ENCODE data around the gene GAMT.

GAMT gene
- total RNA-seq, result 4.7 to 5.7 reads per million in 2 donors

DNA sequence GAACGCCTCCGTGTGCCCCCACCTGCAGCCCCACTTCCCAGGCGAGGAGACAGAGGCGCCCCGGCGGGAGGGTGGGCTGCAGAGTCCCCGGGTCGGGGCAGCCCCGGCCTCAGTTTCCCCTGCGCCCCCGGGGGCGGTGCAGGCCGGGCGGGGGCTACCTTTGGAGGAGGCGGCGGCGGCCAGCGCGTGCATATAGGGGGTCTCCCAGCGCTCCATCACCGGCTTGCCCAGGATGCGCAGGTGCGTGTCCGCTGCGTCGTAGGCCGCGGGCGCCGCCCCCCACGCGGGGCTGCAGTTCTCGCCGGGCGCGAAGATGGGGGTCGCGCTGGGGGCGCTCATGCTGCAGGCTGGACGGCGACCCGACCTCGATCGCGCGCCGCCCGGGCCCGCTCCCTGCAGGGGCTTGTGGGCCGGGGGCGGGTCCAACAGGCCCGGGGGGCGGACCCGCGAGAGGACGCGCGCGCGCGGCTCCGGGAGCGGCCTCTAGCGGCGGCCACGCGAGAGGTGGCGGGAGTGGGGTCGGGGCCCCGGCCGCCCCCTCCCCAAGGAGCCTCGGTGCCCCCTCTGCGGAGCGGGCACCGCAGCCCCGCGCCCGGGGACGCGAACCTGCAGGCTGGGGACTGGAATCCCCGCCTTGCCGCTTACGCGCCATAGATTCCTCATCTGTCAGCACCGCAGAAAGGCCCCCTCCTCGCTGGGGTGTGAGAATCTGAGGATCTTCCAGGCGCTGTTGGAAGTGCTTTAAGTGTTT, at the start of gene GAMT:
TSS of gene GAMT (minus strand) at position 405 of the 751 bp plus-strand sequence. CDS start at position 339, 66 bp downstream.
- DNase-seq, result peak; percentile 24 to 73 (median 33)

DNA sequence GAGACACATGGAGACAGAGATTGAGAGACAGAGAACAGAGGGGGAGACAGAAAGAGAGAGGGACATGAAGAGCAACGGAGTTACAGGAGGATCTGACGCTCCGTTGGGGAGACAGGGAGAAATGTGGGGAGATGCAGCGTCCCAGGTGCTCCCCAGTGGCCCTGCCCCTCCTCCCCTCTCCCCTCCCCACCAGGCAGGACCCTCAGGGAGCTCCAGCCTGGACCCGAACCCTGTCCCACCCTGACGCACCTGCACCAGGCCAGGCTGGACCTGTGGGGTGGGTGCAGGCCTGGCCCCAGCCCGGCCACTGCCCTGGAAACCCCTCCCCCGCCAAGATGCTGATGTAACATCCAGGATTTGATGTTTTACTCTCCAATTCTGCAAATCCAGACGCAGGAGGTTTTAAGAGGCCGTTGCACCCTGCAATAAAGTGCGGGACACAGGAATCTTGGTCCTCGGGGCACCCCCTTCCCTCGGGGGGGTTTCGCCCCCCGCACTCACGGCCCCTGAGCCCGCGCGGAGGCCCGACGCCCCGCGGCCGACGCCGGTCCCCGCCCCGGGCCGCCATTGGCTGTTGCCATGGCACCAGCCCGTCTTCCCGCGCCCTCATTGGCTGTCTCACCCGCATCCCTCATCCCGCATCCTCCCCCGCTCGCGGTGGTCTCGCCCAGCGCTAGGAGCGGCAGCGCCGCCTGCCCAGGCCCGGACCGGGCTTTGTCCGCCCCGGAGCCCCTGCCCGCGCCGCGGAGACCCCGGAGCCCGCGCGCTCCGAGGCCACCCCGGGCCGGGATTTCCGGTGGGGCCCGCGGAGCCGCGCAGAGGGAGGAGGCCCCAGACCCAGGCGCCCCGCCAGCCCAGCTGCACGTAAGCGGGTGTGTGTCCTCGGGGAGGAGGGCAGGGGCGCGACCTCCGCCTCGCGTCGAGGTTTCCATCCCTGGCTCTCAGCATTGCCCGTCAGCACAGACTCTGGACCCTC, 48.4 kb upstream of the GAMT start, which contains the start of gene APC2:
TSS of gene APC2 (plus strand) at position 655 of the 976 bp plus-strand sequence. CDS start 2,881 bp downstream, outside the sequence.
- peak in 1 of 5 experiments; percentile 28 for DNase-seq

DNA sequence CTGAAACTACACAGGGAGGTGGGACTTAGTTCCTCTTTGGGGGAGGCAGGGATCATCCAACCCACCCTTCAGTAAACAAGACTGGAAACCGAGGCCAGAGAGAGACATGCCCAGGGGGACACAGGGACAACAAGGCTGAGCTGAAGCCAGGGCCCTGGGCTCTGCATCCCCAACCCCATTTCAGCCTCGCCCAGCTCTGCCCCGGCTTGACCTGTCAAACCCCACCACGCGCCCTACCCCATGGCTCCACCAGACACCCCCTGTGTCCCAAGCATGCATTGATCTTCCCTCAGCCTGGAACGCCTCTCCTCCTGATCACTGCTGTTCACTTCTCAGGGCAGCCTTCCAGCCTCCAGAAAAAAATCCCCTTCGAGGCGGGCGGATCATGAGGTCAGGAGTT, 46.6 kb upstream of the GAMT start:
- no peak for DNase-seq

DNA sequence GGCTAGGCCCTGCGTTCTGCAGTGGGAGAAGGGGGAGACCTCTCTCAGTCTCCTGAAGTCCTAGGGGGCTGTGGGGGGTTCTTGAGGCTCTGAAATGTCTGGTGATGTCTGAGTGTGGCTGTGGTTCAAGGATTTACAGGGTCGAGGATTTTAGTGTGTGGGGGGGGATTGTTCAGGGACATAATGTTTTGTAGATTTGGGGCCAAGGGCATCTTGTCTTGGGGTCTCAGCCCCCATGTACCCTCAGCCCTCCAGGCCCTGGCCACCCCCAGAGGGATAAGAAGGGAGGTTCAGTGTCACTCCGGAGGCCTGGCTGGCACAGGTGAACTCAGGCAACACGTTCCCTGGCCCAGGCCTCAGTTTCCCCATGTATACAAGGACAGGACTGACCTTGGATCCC, 46.2 kb upstream of the GAMT start:
- DNase-seq, result no peak

DNA sequence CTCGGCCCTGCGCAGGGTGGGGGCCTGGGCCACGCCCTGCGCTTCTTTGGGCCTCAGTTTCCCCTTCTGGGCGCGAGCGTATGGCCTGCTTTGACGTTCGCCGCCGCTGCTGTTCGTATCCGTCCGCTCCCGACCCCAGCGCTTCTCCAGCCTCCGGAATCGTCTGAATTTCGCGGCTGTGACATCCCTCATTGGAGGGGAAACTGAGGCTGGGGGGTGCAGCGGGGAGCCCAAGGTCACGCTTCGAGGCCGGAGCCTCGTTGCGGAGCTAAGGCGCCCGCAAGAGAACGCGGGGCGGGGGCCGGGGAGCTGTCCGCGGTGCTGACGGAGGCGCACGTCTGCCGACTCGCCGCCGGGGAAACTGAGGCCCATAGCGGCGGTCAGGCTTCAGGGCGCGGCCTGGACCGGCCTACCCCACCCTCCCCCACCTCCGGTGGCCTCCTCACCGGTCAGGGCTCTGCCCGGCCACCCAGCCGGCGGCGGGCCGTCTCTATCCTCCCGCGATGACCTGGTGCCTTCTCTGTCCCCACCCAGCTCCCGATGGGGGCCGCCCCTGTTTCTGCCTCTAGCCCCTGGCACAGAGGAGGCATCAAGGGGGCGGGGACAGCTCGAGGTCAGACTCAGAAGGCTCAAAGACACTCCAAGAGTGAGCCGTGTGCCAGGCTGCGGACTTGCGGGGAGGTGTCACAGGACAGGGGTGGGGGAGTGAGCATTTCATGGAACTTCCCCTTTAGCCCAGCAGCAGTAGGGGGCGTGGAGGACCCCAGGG, 45.6 kb upstream of the GAMT start:
- DNase-seq, result no peak

DNA sequence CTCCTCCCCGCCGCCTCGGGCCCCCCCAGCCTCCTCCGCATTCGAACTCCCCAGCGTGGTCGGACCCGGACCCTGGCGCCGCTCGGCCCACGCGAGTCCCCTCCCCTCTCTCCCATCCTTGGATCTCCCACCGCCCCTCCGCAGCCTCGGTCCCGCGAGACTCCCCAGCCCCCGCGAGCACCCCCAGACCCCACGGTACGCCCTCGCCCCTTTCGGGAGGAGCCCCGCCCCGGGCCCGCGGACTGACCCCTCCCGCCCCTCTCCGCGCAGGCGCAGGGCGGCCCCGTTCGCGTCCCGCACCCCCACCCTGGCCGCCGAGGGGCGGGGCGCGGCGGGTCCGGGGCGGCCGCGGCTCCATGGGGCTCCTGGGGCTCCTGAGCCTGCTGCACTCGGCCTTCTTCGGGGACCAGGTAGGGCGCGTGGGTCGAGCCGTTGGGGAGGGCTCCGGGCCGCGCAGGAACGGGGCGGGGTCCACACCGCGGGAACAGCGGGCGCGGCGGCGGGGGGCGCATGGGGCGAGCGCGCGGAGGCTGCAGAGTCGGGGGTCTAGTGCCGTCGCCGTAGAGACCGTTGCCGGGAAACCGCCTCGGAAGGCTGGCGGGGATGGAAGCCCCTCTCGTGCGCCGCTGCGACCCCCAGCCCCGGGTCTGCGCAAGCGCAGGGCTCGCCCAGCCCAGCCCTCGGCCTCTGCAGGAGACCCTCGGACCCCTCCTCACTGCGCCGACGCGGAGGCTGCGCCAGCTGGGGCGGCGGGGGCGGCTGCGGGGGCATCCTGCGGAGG, 44.8 kb upstream of the GAMT start:
- no peak for DNase-seq

DNA sequence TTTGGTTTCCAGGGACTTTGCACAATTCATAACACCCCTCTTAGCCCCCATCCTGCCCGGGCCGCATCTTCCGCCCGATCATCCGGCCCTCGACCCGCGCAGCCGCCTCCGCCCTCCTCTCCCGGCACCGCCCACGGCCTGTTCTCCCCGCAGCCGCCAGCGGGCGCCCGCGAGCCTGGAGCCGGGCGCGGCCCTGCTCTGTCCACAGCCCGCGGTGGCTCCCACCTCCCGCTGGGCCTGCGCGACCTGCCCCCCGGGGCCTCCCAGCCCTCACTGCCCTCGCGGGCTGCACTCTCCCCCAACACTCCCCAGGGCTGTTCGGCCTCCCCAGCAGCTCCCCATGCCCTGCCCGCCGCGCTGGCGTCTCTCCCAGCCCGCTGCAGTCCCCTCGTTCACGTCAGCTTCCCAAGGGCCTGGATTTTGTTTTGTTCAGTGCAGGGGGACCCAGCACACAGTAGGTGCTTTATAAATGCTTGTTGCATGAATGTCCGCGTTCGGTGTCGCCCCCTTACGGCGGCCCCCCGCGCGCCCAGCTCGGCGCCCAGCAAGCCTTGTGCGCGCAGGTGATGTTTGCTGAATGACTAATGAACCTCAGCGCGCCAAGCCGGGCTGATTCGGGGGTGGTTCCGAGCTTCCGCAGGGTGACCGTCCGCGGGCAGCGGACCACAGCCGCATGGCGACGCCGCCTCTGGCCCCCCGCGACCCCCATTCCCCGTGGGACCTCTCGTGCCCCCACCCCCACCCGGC, 44.0 kb upstream of the GAMT start:
- peak; percentile 52 to 76 (median 62) for DNase-seq

DNA sequence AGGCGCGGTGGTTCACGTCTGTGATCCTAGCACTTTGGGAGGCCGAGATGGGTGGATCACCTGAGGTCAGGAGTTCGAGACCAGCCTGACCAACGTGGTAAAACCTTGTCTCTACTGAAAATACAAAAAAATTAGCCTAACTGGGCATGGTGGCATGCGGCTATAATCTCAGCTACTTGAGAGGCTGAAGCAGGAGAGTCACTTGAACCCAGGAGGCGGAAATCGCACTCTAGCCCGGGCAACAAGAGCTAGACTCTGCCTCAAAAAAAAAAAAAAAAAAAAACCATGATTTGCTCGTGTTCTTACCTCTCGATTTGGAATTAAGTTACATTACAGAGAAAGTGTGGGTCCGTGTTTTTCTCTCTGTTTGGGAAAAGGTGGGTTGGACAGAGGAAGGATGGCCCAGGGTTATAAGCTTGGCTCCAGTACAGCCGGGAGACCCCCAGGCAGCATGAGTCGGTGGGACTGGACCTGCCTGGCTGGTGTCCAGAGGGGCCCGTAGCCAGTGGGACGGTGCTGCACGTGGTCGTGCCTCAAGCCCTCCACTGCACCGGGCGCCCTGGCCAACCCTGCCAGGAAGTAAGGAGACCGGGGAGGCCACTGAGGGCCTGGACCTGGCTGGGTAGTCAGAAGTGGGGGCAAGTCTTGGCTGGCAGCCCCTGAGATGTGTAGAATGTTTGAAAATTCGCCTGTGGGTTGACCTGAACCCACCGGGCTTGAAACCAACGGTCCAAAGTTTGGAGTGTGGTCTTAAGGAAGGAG, 40.5 kb upstream of the GAMT start:
- no peak for DNase-seq

DNA sequence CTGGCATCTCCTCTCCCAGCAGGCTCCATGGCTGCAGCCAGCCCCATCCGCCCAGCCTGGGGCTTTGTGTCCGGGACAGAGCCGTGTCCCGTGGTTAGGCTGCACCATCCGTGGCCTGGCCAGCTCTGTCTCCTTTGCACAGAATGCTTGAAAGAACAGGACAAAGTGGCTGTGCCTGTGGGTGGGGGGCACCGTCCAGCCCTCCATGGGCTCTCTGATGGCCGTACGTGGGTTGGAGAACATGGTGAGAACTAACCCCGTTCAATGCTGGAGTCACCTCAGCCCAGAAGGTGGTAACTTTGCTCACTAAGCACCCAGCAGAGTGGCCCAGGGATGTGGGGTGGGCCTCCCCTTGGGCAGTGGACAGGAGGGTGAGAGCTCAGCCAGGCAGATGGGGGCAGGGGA, 39.7 kb upstream of the GAMT start:
- no peak for DNase-seq

DNA sequence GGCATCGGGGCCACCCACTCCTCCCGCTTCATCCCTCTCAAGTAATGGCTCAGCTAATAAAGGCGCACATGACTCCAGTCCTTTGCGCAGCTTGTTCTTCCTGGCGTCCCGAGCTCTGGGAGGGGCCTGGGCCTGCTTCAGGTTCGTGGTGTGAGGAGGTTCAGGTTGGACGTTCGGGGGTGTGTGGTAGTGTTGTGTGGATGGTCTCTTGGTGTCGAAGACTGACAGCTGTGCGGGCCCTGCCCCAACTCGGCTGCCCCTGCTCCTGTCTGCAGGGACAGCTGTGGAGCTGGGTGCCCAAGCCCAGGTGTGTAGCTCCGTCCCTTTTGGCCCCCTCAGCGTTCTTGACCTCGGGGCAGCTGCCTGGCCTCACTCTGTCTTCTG, 39.1 kb upstream of the GAMT start:
- DNase-seq, result no peak

DNA sequence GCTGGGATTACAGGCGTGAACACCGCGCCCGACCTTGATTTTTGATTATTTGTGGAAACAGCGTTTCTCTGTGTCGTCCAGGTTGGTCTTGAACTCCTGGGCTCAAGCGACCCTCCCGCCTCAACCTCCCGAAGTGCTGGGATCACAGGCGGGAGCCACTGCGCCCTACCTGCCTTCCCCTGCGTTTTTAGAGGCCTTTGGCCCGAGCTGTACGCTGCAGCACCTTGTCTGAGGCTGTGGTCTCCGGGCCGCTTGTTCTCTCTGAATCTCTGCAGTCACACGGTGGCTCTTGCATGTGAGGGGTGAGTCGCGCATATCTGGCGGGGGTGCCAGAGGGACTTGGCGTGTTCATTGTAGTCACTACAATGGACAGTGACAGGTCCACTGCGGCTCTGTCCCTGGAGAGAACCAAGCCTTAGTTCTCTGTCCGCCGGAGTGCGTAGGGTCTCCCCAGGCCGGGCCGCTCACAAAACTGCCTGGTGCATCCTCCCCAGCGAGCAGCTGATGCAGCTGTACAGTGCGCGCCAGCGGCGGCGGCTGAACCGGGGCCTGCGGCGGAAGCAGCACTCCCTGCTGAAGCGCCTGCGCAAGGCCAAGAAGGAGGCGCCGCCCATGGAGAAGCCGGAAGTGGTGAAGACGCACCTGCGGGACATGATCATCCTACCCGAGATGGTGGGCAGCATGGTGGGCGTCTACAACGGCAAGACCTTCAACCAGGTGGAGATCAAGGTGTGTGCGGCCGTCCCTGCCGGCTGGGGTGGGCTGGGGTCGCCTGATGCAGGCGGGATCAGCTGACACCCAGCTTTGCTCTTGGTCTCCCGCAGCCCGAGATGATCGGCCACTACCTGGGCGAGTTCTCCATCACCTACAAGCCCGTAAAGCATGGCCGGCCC, 38.4 kb upstream of the GAMT start:
- peak in 1 of 5 experiments; percentile 44 for DNase-seq

DNA sequence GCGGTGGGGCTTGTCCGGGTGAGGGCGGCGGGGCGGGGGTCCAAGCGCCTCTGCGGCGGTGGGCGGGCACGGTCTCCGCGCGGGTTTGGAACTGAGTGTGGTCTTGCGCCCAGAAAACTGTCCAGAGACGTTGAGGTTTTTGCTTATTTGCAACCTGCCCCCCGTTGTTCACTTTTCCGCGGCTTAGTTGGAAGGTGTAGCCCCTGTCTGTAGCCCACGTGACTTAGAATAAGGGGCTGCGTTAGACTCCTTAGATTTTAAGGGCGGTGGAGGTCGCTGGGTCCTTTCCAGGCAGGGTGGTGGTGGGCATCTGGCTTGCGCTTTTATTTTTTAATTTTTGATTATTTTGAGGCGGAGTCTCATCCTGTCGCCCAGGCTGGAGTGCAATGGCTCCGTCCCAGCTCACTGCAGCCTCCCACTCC, 37.6 kb upstream of the GAMT start:
- no peak for DNase-seq

DNA sequence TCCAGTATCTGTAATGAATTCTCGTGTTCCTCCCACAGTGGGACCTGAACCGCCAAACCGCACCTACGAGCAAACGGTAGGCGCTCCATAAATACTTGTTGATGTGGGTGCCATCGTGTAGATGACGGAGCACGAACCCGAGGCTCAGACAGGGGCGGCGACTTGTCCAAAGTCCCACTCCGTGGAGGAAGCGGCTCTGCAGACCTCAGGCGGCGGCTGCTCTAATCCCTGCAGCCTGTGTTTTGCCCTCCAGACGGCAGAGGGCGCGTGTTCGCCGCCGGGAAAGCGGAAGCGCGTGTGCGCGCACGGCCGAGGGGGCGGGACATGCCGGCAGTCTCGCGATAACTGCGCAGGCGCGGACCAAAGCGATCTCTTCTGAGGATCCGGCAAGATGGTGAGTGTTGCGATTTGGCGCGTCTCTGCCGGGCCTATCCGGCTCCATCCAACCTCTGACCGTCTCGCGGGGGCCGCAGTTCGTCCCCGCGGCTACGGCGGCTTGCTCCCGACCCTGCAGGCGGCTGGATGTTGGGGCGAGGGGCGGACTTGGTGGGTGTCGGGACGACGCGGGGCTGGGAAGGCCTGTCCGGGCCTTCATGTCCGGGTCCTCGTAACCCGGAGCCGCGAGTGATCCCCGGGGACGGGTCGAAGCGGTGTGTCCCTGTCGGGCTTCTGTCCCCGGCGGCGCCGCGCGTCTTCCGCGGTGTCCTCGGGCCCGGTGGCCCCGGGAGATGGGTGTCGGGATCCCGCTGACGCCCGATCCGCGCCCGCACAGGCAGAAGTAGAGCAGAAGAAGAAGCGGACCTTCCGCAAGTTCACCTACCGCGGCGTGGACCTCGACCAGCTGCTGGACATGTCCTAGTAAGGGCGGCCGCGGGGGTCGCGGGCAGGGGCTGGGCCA, 36.9 kb upstream of the GAMT start, which contains the start of gene RPS15:
TSS of gene RPS15 (plus strand) at position 362 of the 898 bp plus-strand sequence. CDS start at position 392, 30 bp downstream.
- DNase-seq, result peak; percentile 91 to 96 (median 92)

DNA sequence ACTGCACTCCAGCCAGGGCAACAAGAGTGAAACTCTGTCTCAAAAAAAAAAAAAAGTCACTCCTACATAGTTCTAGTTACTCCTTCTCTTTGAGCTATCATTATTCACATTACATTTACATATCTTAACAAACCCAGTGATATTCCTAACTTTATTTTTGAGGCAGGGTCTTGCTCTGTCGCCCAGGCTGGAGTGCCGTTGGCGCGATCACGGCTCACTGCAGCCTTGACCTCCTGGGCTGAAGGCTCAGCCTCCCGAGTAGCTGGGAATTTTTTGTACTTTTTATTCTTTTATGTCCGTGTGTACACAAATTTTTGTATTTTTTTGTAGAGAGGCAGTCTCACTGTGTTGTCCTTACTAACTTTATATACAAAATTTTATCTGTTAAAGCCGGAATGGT, 36.3 kb upstream of the GAMT start:
- no peak for DNase-seq

DNA sequence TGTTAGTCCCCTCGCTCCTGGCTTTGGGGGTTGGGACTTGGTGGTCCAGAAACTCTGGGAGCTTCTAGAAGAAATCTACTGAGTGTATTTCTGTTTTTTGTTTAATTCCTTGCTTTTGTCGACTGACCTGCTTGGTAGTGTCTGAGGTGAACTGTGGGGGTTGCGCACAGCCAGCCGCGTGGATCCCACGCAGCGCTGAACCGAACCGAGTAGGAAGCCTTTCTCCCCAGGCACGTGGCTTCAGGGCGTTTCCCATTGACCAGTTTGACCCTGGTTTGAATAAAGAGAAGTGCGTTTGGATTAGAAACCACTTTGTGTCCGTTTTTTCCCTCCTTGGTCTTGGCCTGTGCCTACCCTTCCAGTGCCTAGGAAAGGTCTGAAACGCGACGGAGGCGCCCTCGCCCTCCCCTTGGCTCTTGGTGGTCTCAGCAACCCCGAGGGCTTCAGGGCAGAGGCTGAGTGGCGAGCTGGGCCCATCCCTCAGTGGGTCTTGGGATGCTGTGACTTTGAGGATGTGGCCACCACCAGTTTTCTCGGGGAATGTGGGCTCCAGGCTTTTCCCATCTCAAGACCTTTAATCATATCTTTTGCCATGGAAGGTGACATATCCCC, 34.1 kb upstream of the GAMT start:
- no peak for DNase-seq

DNA sequence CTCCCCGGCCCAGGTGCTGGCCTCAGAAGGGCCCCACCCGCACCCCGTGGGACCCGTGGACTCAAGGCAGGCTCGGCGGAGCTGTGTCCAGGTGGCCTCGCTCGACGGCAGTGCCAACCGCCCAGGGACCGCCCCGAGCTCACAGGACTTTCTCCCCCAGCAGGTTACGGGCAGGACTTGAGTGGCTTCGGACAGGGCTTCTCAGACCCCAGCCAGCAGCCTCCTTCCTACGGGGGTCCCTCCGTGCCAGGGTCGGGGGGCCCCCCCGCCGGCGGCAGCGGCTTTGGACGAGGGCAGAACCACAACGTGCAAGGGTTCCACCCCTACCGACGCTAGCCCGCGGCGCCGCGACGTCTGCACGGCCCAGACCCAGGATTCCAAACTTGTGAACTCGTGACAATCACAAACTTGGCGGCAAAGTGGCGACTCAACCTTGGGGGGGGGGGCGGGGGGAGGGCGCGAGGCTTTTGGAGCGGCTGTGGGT, 33.3 kb upstream of the GAMT start:
- DNase-seq, result no peak

DNA sequence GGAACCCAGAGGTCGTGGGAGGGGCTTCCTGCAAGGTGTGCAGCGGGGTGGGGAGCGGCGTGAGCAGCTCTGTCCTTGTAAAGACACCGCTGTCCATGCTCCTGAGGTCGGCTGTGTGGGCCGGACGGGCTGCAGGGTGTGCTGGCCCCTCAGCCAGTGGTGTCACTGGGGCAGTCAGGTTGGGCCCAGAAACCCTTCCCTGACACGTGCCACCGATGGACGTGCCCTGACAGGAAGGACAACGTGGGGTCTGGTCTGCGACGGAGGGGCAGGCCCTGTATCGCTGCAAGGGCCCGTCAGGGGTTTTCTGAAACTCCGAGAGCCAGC, 32.7 kb upstream of the GAMT start:
- DNase-seq, result no peak
